T-helper 22 cell (primary cell): ENCODE results near the gene ACAD9.
"Not testable (repeated sequence)": the region's sequence is repeated elsewhere in the genome, so short reads cannot be mapped to it uniquely, and the experiment has no call there.

Source experiments
- DNase-seq: peaks from one replicate; pipeline ENCODE4 v3.0.0-alpha.2; 2020; ENCODE audit warnings: low read depth

ACAD9 gene

GRCh38 chr3:128895843-128896697, 16.6 kb downstream of the ACAD9 start:
- DNase-seq: no peak

GRCh38 chr3:128902426-128902825, 23.0 kb downstream of the ACAD9 start:
- no peak for DNase-seq

DNA sequence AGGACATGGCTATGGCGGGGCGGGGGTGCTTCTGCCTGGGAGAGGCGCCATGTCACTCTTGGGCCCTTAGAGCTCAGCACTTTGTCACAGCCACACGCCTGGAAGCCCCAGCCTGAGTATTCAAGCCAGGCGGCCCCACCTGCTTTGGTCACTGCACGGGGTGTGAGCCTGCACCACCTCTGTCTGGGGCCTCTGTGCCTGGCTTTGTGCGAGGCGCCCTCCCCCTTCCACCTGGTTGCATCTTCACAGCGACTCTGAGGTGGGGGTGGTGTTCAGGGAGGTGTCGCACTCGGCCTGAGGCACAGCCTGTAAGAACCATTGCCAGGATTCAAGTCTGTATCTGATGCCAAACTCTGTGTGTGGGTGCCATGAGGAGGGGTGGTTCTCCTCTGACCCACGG, 24.1 kb downstream of the ACAD9 start:
- DNase-seq: no peak

- no peak for DNase-seq
Measured at GRCh38 chr3:128906031-128906803, 26.8 kb downstream of the ACAD9 start.

DNA sequence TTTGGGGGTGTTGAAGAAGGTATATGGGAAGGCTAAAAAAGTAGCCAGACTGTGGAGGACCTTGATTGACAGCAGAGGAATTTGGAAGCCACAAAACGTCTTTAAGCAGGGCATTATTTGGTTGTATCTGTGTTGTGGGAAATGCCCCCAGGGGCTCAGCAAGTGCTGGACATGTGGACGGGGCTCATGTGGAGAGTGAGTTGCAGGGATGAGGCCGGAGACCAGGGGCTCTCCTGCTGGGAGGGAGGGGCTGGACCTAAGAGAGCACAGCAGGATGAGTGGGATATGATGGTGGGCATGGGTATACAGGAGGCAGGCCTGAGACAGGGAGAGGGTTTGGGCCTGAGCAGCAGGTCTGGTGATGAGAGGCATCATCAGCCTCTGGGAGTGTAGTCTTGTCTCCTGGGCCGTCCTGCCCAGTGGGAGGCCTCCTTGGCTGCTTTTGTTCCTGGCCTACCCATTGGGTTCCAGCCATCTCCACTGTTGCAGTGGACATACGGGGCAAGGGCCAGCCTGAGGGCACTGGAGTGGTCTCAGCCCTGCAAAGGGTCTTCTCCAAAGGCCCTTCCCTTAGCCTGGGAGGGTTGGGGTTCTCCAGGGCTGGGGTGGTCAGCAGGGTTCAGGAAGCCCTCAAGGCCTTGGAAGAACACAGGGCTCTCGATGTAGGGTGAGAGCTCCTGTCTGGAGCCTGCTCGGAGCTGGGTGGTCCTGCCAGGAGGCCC, 27.5 kb downstream of the ACAD9 start:
- DNase-seq: no peak

DNA sequence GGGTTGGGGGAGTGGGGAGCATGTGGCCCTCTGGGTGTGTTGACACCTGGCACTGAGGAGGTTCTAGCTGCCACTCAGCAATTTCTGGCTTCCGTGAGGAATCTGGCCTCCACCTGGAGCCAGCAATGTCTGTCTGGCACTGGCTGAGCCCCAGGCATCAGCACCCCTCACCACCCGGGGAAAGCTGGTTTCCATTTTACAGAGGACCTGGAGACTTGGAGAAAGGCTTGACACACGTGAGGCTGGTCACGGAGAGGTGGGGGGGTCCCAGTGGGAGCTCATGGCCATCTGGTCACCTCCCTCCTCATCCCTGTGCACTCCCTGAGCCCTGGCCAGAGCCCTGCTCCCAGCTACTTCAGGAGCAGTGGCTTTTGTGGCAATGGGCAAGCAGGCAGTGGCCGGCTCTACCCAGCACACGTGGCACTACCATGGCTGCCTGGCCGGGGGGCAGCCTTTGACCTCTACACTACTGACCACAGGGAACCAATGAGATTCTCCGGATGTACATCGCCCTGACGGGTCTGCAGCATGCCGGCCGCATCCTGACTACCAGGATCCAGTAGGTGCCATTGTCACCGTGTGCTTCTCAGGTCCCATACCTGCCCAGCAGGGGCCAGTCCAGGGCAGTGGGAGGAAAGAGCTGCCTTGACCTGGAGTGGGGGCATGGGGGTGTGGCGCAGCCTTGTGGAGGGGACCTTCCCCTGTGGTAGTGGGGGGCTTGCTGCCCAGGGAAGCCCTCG, 28.5 kb downstream of the ACAD9 start:
- no peak for DNase-seq

GRCh38 chr3:128908951-128909350, 29.5 kb downstream of the ACAD9 start:
- DNase-seq: no peak

DNA sequence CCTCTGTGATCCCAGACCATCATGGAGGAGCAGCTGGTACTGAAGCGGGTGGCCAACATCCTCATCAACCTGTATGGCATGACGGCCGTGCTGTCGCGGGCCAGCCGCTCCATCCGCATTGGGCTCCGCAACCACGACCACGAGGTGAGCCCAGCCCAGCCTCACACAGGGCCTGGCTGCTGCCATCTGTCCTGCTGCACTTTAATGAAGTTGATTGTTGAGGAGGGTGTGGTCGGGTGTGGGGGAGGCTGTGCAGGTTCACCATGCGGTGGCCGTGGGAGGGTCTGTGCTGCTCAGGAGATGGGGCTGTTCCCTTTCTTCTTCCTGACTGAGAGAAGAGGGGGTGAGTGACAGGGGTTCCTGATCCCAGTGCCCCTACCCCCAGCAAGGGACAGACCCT, 30.6 kb downstream of the ACAD9 start:
- no peak for DNase-seq

GRCh38 chr3:128911911-128912310, 32.5 kb downstream of the ACAD9 start:
- DNase-seq: no peak

- DNase-seq: no peak
Measured at GRCh38 chr3:128914966-128915645, 35.7 kb downstream of the ACAD9 start.

- no peak for DNase-seq
Measured at GRCh38 chr3:128917291-128917690, 37.9 kb downstream of the ACAD9 start.

GRCh38 chr3:128919988-128920387, 40.6 kb downstream of the ACAD9 start:
- no peak for DNase-seq

- DNase-seq: peak; percentile 14
Measured at GRCh38 chr3:128922804-128923459, 43.5 kb downstream of the ACAD9 start.

- DNase-seq: no peak
Measured at GRCh38 chr3:128923576-128923975, 44.2 kb downstream of the ACAD9 start.

DNA sequence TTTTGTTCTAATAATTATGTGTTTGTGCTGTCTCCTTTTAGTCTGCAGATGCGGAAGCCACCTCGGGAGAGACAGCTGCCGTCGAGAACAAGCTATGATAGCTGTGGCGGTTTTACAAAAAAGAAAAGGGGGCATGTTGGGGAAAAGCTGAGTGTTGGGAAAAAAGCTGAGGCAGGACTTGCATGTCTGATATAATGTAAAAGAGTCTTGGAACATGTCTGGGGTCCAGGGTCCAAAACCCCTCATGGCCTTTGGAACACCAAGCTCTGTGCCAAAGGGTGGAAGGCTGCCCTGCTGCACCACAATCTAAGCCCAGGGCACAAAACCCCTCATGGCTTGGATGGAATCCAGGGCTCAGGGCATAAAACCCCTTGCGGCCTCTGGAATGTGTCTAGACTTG, 44.6 kb downstream of the ACAD9 start:
- not testable (repeated sequence) for DNase-seq

GRCh38 chr3:128929364-128929763, 49.9 kb downstream of the ACAD9 start:
- DNase-seq: no peak

DNA sequence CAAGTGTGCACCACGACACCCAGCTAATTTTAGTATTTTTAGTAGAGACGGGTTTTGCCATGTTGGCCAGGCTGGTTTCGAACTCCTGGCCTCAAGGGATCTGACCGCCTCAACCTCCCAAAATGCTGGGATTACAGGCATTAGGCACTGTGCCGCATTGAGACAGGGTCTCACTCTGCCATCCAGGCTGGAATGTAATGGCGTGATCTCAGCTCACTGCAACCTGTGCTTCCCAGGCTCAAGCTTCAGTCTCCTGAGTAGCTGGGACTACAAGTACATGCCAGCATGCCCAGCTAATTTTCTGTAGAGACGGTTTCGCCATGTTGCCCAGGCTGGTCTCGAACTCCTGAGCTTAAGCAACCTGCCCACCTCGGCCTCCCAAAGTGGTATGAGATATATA, 51.6 kb downstream of the ACAD9 start:
- DNase-seq: no peak

DNA sequence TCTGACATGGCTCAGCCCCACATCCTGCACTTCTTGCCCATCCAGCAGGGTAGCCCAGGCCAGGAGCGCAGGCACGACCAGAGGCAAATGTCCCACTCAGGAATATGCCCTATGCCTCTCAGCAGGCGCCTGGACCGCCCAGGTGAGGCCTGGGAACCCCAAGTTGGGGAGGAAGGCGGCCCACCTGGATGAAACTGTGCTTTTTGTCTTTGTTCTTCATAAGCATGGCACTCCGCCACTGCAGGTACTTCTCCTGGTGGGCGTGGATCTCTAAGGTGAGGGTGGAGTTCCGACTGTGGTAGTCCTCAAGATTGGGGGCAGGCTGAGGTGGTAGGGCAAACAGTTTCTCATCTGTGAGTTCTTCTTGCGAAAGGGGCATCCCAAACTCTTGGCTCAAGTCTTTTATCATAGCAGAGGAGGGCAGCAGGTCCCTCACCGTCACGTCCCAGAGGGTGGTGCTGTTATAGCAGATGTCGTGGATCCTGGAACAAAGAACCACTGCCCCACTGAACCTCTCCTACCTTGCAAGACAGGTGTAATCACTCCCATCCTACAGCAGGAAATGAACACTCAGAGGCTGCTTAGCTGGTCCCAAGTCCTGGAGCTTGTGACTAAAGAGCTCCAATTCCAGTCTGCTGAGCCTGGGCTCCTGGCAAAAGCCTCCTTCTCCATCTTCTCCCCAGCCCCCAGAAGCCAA, 53.2 kb downstream of the ACAD9 start:
- DNase-seq: no peak

GRCh38 chr3:128933213-128933921, 53.9 kb downstream of the ACAD9 start:
- DNase-seq: no peak

GRCh38 chr3:128933922-128934253, 54.5 kb downstream of the ACAD9 start:
- DNase-seq: no peak
